ENCODE results near the gene TBP.

The TBP gene

GRCh38 chr6:170532867-170533488 lies 21.2 kb upstream of the TBP start:
- DNase-seq (ENCODE audit: extremely low spot score, insufficient read length, low read depth) = no peak
- FAIRE-seq = no peak

GRCh38 chr6:170533792-170534191 lies 20.4 kb upstream of the TBP start:
- no peak for DNase-seq (ENCODE audit: extremely low spot score, insufficient read length, low read depth)
- no peak for FAIRE-seq

DNA sequence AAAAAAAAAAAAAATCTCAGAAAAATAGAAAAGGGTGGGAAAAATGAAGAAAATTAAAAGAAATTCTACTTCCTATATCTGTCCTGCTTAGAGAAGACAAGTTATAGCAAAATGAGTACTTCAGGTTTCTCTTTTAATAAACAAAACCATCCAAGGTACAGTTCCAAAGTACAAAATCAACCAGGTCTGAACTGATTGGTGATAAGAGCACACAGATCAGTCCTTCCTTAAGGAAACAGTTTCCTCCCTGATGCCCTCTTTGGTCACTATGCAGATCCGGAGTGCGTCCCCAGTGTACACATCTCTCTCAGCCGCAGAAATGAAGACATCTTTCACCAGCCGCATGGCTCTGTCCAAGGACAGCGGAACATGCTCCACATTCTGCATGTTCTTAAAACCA lies 19.2 kb upstream of the TBP start:
- FAIRE-seq (no peak), DNase-seq (ENCODE audit: extremely low spot score, insufficient read length, low read depth) (no peak)

- DNase-seq (ENCODE audit: extremely low spot score, insufficient read length, low read depth) (no peak), FAIRE-seq (no peak)
Measured at GRCh38 chr6:170536671-170537070, 17.5 kb upstream of the TBP start.

GRCh38 chr6:170537329-170537728 lies 16.8 kb upstream of the TBP start:
- DNase-seq (ENCODE audit: extremely low spot score, insufficient read length, low read depth) = no peak

DNA sequence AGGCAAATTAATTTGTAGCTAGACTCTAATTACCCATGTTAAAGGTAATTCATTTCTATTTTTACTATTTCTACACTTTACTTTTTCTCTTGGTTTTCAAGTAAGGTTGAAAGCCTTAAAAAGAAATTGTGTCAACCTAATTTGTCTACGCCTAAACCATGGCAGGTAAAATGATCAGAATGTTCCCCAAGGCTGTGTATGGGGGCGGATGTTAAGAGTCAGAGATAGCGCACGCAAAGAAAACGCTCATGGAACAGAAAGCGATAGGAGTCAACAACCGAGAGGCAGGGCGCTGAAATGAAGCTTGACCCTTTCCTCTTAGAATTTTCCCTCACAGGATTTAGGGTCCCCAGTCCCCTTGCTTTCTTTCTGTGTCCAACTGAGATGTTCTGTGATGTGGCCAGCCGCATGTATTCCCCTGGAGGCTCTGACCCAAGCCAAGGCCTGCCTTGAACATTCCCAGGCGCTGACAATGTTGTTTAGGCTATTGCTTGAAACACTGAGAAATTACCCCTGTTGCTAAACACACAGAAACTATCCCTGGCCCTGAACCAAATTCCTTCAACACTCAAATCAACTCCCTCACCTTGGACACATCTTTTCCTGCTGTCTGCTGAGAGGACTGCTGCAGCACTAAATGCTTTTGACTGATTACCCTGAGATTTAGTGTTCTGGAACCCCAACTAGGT lies 12.0 kb upstream of the TBP start:
- DNase-seq (ENCODE audit: extremely low spot score, insufficient read length, low read depth) = no peak

More at GRCh38 chr6:170537329-170537728, 16.8 kb upstream of the TBP start:
- FAIRE-seq = no peak

GRCh38 chr6:170545405-170545804 lies 8.8 kb upstream of the TBP start:
- DNase-seq (ENCODE audit: extremely low spot score, insufficient read length, low read depth) (no peak), FAIRE-seq (no peak)

More for the DNA sequence above, 12.0 kb upstream of the TBP start:
- no peak for FAIRE-seq

DNA sequence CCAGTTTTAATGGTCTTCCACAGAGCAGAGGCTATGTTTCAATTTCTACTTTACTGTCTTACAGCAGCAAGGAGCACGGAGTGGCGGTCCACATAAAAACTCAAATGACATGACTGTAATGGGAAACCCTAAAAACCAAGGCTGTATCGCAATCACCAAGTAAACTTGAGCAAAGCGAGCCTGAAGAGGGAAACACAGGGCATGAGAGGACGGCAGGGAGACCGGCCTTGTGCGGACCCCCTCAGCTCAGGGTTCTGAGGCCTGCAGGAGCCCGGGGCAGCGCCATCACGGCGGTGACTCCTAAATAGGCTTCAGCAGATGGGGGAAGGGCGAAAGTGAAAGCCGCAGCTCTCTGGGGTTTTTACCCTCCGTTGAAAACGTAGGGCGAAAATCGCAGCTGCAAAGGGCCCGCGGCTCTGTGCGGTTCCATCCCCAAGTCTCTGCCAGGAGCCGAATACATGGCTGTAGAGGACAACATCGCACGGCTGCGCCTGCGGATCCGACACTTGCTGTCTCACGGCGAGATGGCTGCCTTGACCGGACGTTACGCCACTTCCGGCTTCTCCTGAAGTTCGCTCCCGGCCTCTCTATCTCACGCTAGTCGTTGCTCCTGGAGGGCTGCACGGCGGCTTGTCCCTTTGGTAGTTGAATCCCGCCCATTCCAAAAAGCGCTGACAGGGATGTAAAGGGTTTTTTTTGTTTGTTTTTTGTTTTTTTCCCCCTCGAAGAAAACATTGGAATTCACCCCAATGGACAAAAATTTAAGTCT lies 1.2 kb upstream of the TBP start, which contains the start of gene PSMB1:
Gene PSMB1 (minus strand): TSS at position 543 of the 769 bp plus-strand sequence. CDS start 65 bp downstream, at position 478.
- peak; percentile 91 for FAIRE-seq
- peak; percentile 43 for DNase-seq (ENCODE audit: extremely low spot score, insufficient read length, low read depth)

DNA sequence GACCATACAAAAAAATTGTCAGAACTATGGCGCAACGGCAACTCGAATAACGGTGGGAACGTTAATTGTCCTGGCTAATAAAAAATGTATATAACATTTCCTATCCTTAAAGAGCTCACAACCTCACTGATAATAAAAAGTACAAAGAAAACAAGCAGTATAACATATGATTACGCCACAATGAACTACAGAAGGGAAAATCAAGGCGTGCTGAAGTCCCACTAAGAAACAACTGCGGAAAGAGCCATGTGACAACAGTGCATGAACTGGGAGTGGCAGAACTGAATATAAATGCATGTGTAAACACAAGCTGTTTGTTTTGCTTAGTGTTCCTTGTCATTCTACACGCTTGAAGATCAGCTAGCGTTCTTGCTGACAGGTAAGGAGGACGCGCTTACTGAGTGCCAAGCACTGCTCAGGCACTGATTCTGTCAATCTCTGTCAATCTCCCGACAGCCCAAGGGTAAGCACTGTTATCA lies 596 bp upstream of the TBP start:
- FAIRE-seq = no peak
- DNase-seq (ENCODE audit: extremely low spot score, insufficient read length, low read depth) = no peak

GRCh38 chr6:170554796-170555137 lies 598 bp downstream of the TBP start:
- FAIRE-seq = no peak
- DNase-seq (ENCODE audit: extremely low spot score, insufficient read length, low read depth) = no peak

DNA sequence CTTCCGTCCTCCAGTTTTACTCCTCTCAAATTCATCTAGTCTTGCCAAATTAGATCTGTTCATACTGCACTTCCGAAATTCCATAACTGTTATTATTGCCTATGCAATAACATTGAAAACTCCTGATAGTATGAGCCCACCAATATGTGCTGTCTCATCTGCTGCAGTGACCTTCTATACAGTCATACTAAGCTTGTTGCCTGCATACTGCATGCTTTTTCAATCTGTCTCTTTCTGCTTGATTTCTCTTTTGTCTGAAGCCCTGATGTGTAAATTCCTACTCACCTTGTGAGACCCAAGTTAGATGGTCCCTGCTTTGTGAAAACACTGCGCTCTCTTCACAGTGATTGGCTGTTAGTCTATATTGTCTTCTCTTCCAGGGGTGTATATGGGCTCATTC lies 1.1 kb downstream of the TBP start:
- FAIRE-seq (no peak), DNase-seq (ENCODE audit: extremely low spot score, insufficient read length, low read depth) (no peak)

DNA sequence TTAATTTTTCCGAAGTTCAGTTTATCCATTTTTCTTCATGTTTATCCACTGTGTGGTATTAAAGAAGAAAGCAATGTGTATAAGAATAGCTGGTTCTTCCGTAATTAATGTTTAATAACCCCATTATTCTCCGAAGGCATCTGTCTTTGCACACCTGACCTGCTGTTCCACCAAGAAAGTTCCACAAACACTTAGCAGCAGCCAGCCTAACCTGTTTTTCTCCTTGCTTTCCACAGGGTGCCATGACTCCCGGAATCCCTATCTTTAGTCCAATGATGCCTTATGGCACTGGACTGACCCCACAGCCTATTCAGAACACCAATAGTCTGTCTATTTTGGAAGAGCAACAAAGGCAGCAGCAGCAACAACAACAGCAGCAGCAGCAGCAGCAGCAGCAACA lies 7.4 kb downstream of the TBP start:
- DNase-seq (ENCODE audit: extremely low spot score, insufficient read length, low read depth) (no peak), FAIRE-seq (no peak)

- no peak for DNase-seq (ENCODE audit: extremely low spot score, insufficient read length, low read depth)
- no peak for FAIRE-seq
Measured at GRCh38 chr6:170564936-170565530, 10.9 kb downstream of the TBP start.

GRCh38 chr6:170572704-170573466 lies 18.7 kb downstream of the TBP start:
- FAIRE-seq = no peak
- DNase-seq (ENCODE audit: extremely low spot score, insufficient read length, low read depth) = no peak

DNA sequence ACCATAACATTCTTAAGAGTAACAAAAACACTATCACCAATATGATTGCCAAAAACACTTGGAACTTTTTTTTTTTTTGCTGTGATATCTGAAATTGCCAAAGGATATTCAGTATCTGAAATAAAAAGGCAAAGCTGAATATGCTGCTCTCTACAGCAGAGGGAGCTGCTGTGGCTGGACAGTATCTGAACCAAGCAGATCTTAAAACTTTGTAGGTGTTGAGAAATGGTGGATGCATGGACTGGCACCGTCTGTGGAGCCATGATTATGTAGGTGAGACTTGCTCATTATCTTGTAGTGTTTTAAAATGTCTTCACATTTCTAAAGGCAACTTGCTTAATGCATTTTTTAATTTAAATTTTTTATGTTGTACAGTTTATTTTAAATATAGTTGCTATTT lies 21.1 kb downstream of the TBP start:
- no peak for FAIRE-seq

DNA sequence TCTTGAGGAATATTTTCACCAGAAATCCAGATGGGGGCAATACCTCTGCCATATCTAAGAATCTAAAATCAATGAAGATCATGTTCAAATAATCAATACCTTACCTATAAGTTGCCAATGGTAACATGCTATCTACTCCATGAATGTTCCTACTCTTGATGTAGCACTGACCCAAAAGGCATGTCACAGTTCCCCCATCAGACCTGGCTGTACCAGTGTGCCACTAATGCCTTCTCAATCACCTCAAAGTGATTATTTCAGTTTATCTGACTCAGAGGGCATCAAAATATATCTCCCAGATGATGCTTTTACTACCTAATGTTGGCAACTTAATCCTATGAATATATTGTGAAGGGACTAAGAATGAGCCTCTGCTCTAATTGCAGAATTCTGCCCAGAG lies 24.7 kb downstream of the TBP start:
- FAIRE-seq = no peak
- no peak for DNase-seq (ENCODE audit: extremely low spot score, insufficient read length, low read depth)

More for the DNA sequence above, 21.1 kb downstream of the TBP start:
- no peak for DNase-seq (ENCODE audit: extremely low spot score, insufficient read length, low read depth)

DNA sequence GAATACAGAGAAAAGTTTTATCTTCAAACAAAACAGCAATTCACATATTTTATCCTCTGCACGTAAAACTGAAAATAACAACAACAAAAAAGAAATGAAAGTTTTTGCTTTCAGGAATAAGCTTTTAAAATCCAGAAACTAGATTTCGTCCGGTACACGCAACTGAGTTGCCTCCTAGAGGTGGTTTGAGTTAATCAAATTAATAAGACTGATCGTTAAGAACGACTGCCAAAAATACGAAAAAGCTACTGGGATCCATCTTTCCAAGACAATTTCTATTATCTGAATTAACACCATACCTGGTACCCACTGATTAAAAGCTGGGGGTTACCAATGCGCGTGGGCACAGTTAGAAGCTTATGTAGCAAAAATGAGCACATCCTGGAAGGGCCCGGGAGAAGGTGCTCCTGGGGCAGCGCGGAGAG lies 29.6 kb downstream of the TBP start:
- FAIRE-seq = peak; percentile 49
- DNase-seq (ENCODE audit: extremely low spot score, insufficient read length, low read depth) = peak; percentile 2

DNA sequence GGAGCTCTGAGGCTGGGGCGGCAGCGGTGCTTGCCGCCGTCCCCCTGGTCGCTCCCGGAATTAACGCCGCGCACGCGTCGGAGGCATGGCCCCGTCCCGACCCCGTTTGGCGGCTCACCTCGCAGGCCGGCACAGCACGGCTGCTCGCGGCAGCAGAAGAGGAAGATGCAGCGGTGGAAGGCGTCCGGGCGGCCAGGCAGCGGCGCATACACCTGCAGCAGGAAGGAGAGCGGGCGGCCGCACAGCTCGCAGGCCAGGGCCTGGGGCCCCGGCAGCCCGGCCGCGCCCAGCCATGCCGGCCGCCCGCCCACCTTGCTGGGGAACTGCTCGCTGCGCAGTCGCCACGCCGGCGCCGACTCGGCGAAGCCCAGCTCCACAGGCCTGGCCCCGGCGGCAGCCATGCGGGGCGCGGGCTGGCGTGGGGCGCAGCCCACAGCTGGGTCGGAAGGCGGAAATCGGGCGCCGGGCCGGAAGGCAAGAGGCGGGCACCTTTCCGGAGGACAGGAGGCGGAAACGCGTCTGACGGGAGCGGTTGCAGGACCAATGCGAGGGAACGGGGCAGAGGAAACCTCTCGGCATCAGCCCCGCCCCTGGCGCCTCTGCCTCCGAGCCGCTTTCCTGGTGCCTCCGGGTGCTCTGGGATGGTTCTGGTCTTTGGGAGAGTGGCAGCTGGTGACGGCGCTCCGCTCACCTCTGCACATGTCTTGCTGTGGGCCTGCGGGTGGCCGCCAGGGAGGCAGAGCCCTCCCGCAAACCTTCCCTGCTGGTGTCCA lies 30.2 kb downstream of the TBP start, which contains the start of gene PDCD2:
Gene PDCD2 (minus strand): TSS at position 457 of the 773 bp plus-strand sequence. CDS start 56 bp downstream, at position 401.
- peak; percentile 98 for FAIRE-seq
- peak; percentile 88 for DNase-seq (ENCODE audit: extremely low spot score, insufficient read length, low read depth)

GRCh38 chr6:170584954-170585498 lies 30.9 kb downstream of the TBP start:
- no peak for FAIRE-seq
- DNase-seq (ENCODE audit: extremely low spot score, insufficient read length, low read depth) = no peak
